Measurements from ENCODE around the gene UBE2J1.
"Not testable (repeated sequence)": the region's sequence is repeated elsewhere in the genome, so short reads cannot be mapped to it uniquely, and the experiment has no call there.

Gene UBE2J1

GRCh38 chr6:89352278-89353117 lies at the start of gene UBE2J1:
Gene UBE2J1, minus strand, starts transcription at chr6:89352722. Its CDS starts 153 bp downstream, at chr6:89352569.
- in situ Hi-C loops (cut with MboI; ENCODE audit: low pct_unique_long_range_greater_than_20kb, low sequenced_read_pairs, unreplicated experiment), result no loop called here
- TF ChIP-seq CTCF (IDR thresholded peaks at IDR 0.05; ENCODE audit: extremely low read depth, insufficient read depth, missing control alignments), result no peak
- DNase-seq (ENCODE audit: low spot score), result peak; percentile 85

- TF ChIP-seq CTCF (IDR thresholded peaks at IDR 0.05; ENCODE audit: extremely low read depth, insufficient read depth, missing control alignments), result no peak
- in situ Hi-C loops (cut with MboI; ENCODE audit: low pct_unique_long_range_greater_than_20kb, low sequenced_read_pairs, unreplicated experiment), result no loop called here
- no peak for DNase-seq (ENCODE audit: low spot score)
Observed at GRCh38 chr6:89400912-89401399, 48.4 kb upstream of the UBE2J1 start.

- in situ Hi-C loops (cut with MboI; ENCODE audit: low pct_unique_long_range_greater_than_20kb, low sequenced_read_pairs, unreplicated experiment), result no loop called here
- no peak for DNase-seq (ENCODE audit: low spot score)
- TF ChIP-seq CTCF (IDR thresholded peaks at IDR 0.05; ENCODE audit: extremely low read depth, insufficient read depth, missing control alignments), result no peak
Observed at GRCh38 chr6:89400050-89400449, 47.5 kb upstream of the UBE2J1 start.

GRCh38 chr6:89398762-89399525 lies 46.4 kb upstream of the UBE2J1 start:
- TF ChIP-seq CTCF (IDR thresholded peaks at IDR 0.05; ENCODE audit: extremely low read depth, insufficient read depth, missing control alignments), result no peak
- no peak for DNase-seq (ENCODE audit: low spot score)
- in situ Hi-C loops (cut with MboI; ENCODE audit: low pct_unique_long_range_greater_than_20kb, low sequenced_read_pairs, unreplicated experiment), result loop anchor here (25.0 kb wide), 1 partner anchor 412 kb away; no protein-coding TSS in a partner anchor

GRCh38 chr6:89397884-89398283 lies 45.4 kb upstream of the UBE2J1 start:
- DNase-seq (ENCODE audit: low spot score), result not testable (repeated sequence)
- in situ Hi-C loops (cut with MboI; ENCODE audit: low pct_unique_long_range_greater_than_20kb, low sequenced_read_pairs, unreplicated experiment), result loop anchor here (25.0 kb wide), 1 partner anchor 411 kb away; no protein-coding TSS in a partner anchor

DNA sequence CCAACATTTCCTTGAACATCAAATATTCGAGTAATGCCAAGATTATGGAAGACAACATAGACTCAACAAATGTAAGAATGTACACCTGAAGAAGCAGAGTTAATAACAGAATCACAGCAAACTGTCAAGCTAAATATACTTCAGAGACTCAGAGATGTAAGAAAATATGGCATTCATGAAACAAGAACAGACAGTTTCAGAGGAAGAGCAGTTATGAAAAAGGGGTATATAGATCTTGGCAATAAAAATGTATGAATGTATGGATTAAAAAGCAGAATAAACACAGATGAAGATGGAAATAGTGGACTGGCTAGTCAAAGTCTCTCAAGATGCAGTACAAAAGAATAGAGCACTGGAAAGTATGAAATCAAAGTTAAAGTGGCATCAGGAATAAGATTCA lies 41.1 kb upstream of the UBE2J1 start:
- in situ Hi-C loops (cut with MboI; ENCODE audit: low pct_unique_long_range_greater_than_20kb, low sequenced_read_pairs, unreplicated experiment), result loop anchor here (25.0 kb wide), 1 partner anchor 406 kb away; no protein-coding TSS in a partner anchor
- TF ChIP-seq CTCF (IDR thresholded peaks at IDR 0.05; ENCODE audit: extremely low read depth, insufficient read depth, missing control alignments), result no peak

More for the DNA sequence above, 41.1 kb upstream of the UBE2J1 start:
- DNase-seq (ENCODE audit: low spot score), result no peak
